H9 (cell line): ENCODE results near the gene TMEM270. TPM values are rescaled to one million over a fixed set of nuclear protein-coding genes. Genes with fewer than 3 reads are reported as not detected.
"Not testable (repeated sequence)": the region's sequence is repeated elsewhere in the genome, so short reads cannot be mapped to it uniquely, and the experiment has no call there.

Source experiments
- DNase-seq: peaks from one replicate; pipeline ENCODE4 v3.0.0-alpha.2; 2017
- H2AFZ ChIP-seq: one replicate; pipeline ENCODE4 v1.6.1; 2013; ENCODE audit warnings: mild to moderate bottlenecking, low read length, control low read depth, moderate library complexity
- H2AK5ac ChIP-seq: 2 replicates; pipeline ENCODE4 v1.6.1; 2013; ENCODE audit warnings: low read length, control low read depth, mixed read lengths; ENCODE audit not compliant: insufficient read length
- H2BK120ac ChIP-seq: one replicate; pipeline ENCODE4 v1.6.1; 2013; ENCODE audit warnings: low read depth, mild to moderate bottlenecking, low read length, control low read depth, inconsistent platforms; ENCODE audit not compliant: poor library complexity, severe bottlenecking
- H2BK12ac ChIP-seq: 2 replicates; pipeline ENCODE4 v1.6.1; 2013; ENCODE audit warnings: low read length, control low read depth, mixed read lengths, low read depth; ENCODE audit not compliant: insufficient read length
- H2BK15ac ChIP-seq: 2 replicates; pipeline ENCODE4 v1.6.1; 2013; ENCODE audit warnings: low read depth, low read length, control low read depth
- H2BK20ac ChIP-seq: one replicate; pipeline ENCODE4 v1.6.1; 2013; ENCODE audit warnings: low read depth, mild to moderate bottlenecking, low read length, control low read depth, inconsistent platforms; ENCODE audit not compliant: poor library complexity, severe bottlenecking
- H2BK5ac ChIP-seq: 2 replicates; pipeline ENCODE4 v1.6.1; 2013; ENCODE audit warnings: low read length, control low read depth, mixed read lengths; ENCODE audit not compliant: insufficient read length
- H3K14ac ChIP-seq: 2 replicates; pipeline ENCODE4 v1.6.1; 2013; ENCODE audit warnings: low read length, control low read depth; ENCODE audit not compliant: insufficient read depth
- H3K18ac ChIP-seq: 2 replicates; pipeline ENCODE4 v1.6.1; 2013; ENCODE audit warnings: low read depth, mild to moderate bottlenecking, mixed read lengths, low read length, control low read depth; ENCODE audit not compliant: insufficient read length
- H3K23ac ChIP-seq: 2 replicates; pipeline ENCODE4 v1.6.1; 2013; ENCODE audit warnings: low read length, control low read depth, mixed read lengths, low read depth; ENCODE audit not compliant: insufficient read length
- H3K23me2 ChIP-seq: 2 replicates; pipeline ENCODE4 v1.6.1; 2013; ENCODE audit warnings: low read depth, mild to moderate bottlenecking, mixed read lengths, low read length, control low read depth; ENCODE audit not compliant: insufficient read length, poor library complexity, severe bottlenecking
- H3K27ac ChIP-seq: 2 replicates; pipeline ENCODE4 v1.5.1; 2013; ENCODE audit warnings: low read length, control low read depth, mixed read lengths, low read depth; ENCODE audit not compliant: insufficient read length
- H3K27me3 ChIP-seq: 2 replicates; pipeline ENCODE4 v1.6.1; 2013; ENCODE audit warnings: low read length, control low read depth, inconsistent platforms; ENCODE audit not compliant: insufficient read depth
- H3K4ac ChIP-seq: 2 replicates; pipeline ENCODE4 v1.6.1; 2013; ENCODE audit warnings: low read depth, mild to moderate bottlenecking, control low read depth, inconsistent platforms, low read length, moderate library complexity
- H3K4me1 ChIP-seq: 2 replicates; pipeline ENCODE4 v1.6.1; 2013; ENCODE audit warnings: low read length, control low read depth, inconsistent platforms; ENCODE audit not compliant: insufficient read depth
- H3K4me2 ChIP-seq: 2 replicates; pipeline ENCODE4 v1.6.1; 2013; ENCODE audit warnings: low read length, control low read depth, mixed read lengths; ENCODE audit not compliant: insufficient read length, insufficient read depth
- H3K56ac ChIP-seq: 2 replicates; pipeline ENCODE4 v1.6.1; 2013; ENCODE audit warnings: low read depth, mild to moderate bottlenecking, mixed read lengths, low read length, control low read depth; ENCODE audit not compliant: insufficient read length
- H3K79me1 ChIP-seq: 2 replicates; pipeline ENCODE4 v1.6.1; 2013; ENCODE audit warnings: low read depth, mild to moderate bottlenecking, moderate library complexity, low read length, control low read depth, inconsistent platforms; ENCODE audit not compliant: insufficient read depth, poor library complexity, severe bottlenecking
- H3K79me2 ChIP-seq: 2 replicates; pipeline ENCODE4 v1.6.1; 2013; ENCODE audit warnings: low read length, control low read depth, inconsistent platforms; ENCODE audit not compliant: insufficient read depth
- H3K9ac ChIP-seq: 2 replicates; pipeline ENCODE4 v1.6.1; 2013; ENCODE audit warnings: low read length, control low read depth, mixed read lengths; ENCODE audit not compliant: insufficient read length; ENCODE audit errors: extremely low read depth
- H3K9me3 ChIP-seq: one replicate; pipeline ENCODE4 v1.6.1; 2013; ENCODE audit warnings: low read depth, low read length, inconsistent platforms; ENCODE audit not compliant: control insufficient read depth
- H3T11ph ChIP-seq: one replicate; pipeline ENCODE4 v1.6.1; 2013; ENCODE audit warnings: mild to moderate bottlenecking, low read length, control low read depth, inconsistent platforms
- H4K20me1 ChIP-seq: one replicate; pipeline ENCODE4 v1.6.1; 2013; ENCODE audit not compliant: control insufficient read depth, insufficient read length, insufficient read depth
- H4K5ac ChIP-seq: 2 replicates; pipeline ENCODE4 v1.6.1; 2013; ENCODE audit warnings: low read depth, mild to moderate bottlenecking, mixed read lengths, low read length, control low read depth; ENCODE audit not compliant: insufficient read length
- H4K8ac ChIP-seq: replicated peaks from 2 replicates; pipeline ENCODE4 v1.6.1; 2013; ENCODE audit warnings: low read length, control low read depth, mixed read lengths, low read depth; ENCODE audit not compliant: insufficient read length
- H4K91ac ChIP-seq: 2 replicates; pipeline ENCODE4 v1.6.1; 2013; ENCODE audit warnings: low read depth, mild to moderate bottlenecking, moderate library complexity, mixed read lengths, low read length, control low read depth; ENCODE audit not compliant: insufficient read length
- H3K27ac Mint-ChIP-seq, 3 experiments: 2 replicates in 2 of 3; 3 replicates in 1 of 3; pipeline ENCODE4 v1.8.0; 2020 to 2021; ENCODE audit warnings: mixed read lengths in 3 of 3, mild to moderate bottlenecking in 1 of 3, moderate library complexity in 1 of 3
- H3K27me3 Mint-ChIP-seq: 2 replicates; pipeline ENCODE4 v1.8.0; 2021; ENCODE audit warnings: low read depth, mild to moderate bottlenecking, moderate library complexity, mixed read lengths
- H3K36me3 Mint-ChIP-seq, 3 experiments: 2 replicates in 2 of 3; 3 replicates in 1 of 3; pipeline ENCODE4 v1.8.0; 2020 to 2021; ENCODE audit warnings: low read depth in 3 of 3, mixed read lengths in 3 of 3; ENCODE audit not compliant: insufficient read depth in 1 of 3
- H3K4me1 Mint-ChIP-seq, 2 experiments: 2 replicates each; pipeline ENCODE4 v1.8.0; 2020; ENCODE audit warnings: mixed read lengths in 2 of 2
- H3K4me3 Mint-ChIP-seq, 2 experiments: 2 replicates in 1 of 2; 3 replicates in 1 of 2; pipeline ENCODE4 v1.8.0; 2020 to 2021; ENCODE audit warnings: mild to moderate bottlenecking in 2 of 2, mixed read lengths in 2 of 2, moderate library complexity in 1 of 2
- H3K9me3 Mint-ChIP-seq, 2 experiments: 2 replicates in 1 of 2; 3 replicates in 1 of 2; pipeline ENCODE4 v1.8.0; 2020; ENCODE audit warnings: mild to moderate bottlenecking in 2 of 2, mixed read lengths in 2 of 2, moderate library complexity in 1 of 2
- WGBS: extraction: QIAGEN DNeasy Blood & Tissue Kit; methylation state at CpG from one replicate; pipeline ENCODE4 v1.1.7; 2013; ENCODE audit warnings: missing lambda C conversion rate, low lambda C conversion rate, mixed read lengths; ENCODE audit not compliant: insufficient read length; ENCODE audit errors: extremely low coverage; 5-methylcytosine and 5-hydroxymethylcytosine counted together
- total RNA-seq: library from RNA; stranded (reverse); gene quantifications from 2 replicates; pipeline ENCODE4 v1.2.1, GENCODE V29; 2021
- TF ChIP-seq, protein P1 (sequence below): fragments of 200-600 bp; sonication (generic); conservative IDR thresholded peaks from 3 replicates; pipeline ENCODE4 v1.8.0; 2021; ENCODE audit warnings: antibody characterized with exemption, mild to moderate bottlenecking

The TMEM270 gene
- total RNA-seq, 1 experiment from 2014 or later, result not detected

GRCh38 chr7:73834626-73835191, 26.2 kb upstream of the TMEM270 start:
- H4K5ac ChIP-seq, result no peak overlapping the region
- TF ChIP-seq, protein P1, sequence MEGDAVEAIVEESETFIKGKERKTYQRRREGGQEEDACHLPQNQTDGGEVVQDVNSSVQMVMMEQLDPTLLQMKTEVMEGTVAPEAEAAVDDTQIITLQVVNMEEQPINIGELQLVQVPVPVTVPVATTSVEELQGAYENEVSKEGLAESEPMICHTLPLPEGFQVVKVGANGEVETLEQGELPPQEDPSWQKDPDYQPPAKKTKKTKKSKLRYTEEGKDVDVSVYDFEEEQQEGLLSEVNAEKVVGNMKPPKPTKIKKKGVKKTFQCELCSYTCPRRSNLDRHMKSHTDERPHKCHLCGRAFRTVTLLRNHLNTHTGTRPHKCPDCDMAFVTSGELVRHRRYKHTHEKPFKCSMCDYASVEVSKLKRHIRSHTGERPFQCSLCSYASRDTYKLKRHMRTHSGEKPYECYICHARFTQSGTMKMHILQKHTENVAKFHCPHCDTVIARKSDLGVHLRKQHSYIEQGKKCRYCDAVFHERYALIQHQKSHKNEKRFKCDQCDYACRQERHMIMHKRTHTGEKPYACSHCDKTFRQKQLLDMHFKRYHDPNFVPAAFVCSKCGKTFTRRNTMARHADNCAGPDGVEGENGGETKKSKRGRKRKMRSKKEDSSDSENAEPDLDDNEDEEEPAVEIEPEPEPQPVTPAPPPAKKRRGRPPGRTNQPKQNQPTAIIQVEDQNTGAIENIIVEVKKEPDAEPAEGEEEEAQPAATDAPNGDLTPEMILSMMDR, result no peak
- H2BK15ac ChIP-seq, result no peak overlapping the region
- no peak overlapping the region for H2BK12ac ChIP-seq
- H3K56ac ChIP-seq, result no peak overlapping the region
- no peak overlapping the region for H2BK5ac ChIP-seq
- H3T11ph ChIP-seq, result no peak overlapping the region
- no peak overlapping the region for H3K23ac ChIP-seq
- H3K4me3 Mint-ChIP-seq, result no peak overlapping the region
- H2BK20ac ChIP-seq, result no peak overlapping the region
- H3K27me3 ChIP-seq, result no peaks in the 10 kb centered on the region
- H3K4me1 ChIP-seq, result peaks cover 7% of the 10 kb centered on the region
- H4K8ac ChIP-seq, result no peak overlapping the region
- H2AFZ ChIP-seq, result no peak overlapping the region
- H3K79me2 ChIP-seq, result no peaks in the 10 kb centered on the region
- no peak overlapping the region for H2AK5ac ChIP-seq
- peaks cover 2 to 7% (median 5%) of the 10 kb centered on the region in 3 experiments; a peak in 4 of 7 replicates for H3K36me3 Mint-ChIP-seq
- H3K4me2 ChIP-seq, result no peak overlapping the region
- no CpG with 5 or more reads among the region's 11 CpGs for WGBS
- no peak overlapping the region for H3K4ac ChIP-seq
- no peaks in the 10 kb centered on the region for H3K79me1 ChIP-seq
- no peak overlapping the region for H3K14ac ChIP-seq
- peaks cover 7% of the 10 kb centered on the region for H3K27me3 Mint-ChIP-seq
- no peak overlapping the region for H2BK120ac ChIP-seq
- H3K9me3 Mint-ChIP-seq, result peaks cover 0 to 4% of the 10 kb centered on the region in 2 experiments; a peak in 3 of 5 replicates
- no peak overlapping the region for H3K9ac ChIP-seq
- H3K9me3 ChIP-seq, result no peaks in the 10 kb centered on the region
- H4K91ac ChIP-seq, result no peak overlapping the region
- H3K27ac ChIP-seq, result no peak overlapping the region
- H4K20me1 ChIP-seq, result no peaks in the 10 kb centered on the region
- H3K27ac Mint-ChIP-seq, result no peak overlapping the region
- peaks cover 9% of the 10 kb centered on the region for H3K23me2 ChIP-seq
- peaks cover 39 to 42% of the 10 kb centered on the region in 2 experiments for H3K4me1 Mint-ChIP-seq
- H3K18ac ChIP-seq, result no peak overlapping the region
- peak; percentile 27 for DNase-seq

DNA sequence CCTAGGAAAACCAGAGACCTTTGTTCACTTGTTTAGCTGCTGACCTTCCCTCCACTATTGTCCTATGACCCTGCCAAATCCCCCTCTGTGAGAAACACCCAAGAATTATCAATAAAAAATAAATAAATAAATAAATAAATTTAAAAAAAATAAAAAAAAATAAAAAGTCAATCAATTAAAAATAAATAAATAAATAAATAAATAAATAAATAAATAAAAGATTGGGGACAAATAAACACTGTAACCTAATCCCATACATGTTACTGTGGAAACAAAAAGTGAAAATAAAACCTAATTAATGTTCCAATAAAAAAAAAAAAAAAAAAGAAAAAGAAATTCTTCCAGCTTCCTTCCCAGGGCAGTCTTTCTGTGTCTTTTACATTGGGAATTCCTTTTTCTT, 23.8 kb upstream of the TMEM270 start:
- H4K5ac ChIP-seq, H3K4me2 ChIP-seq, H3K14ac ChIP-seq, H4K8ac ChIP-seq, H3K79me2 ChIP-seq, H3K23me2 ChIP-seq, H3K27me3 Mint-ChIP-seq, H2AK5ac ChIP-seq, H3K23ac ChIP-seq, H3K27ac Mint-ChIP-seq, H3K79me1 ChIP-seq, H4K20me1 ChIP-seq, H3K4me3 Mint-ChIP-seq, H3K27me3 ChIP-seq, H3T11ph ChIP-seq, H2BK5ac ChIP-seq, H3K18ac ChIP-seq, H2BK120ac ChIP-seq, H2AFZ ChIP-seq, H3K4me1 ChIP-seq, H2BK15ac ChIP-seq, H3K27ac ChIP-seq, H3K56ac ChIP-seq, H4K91ac ChIP-seq, H2BK20ac ChIP-seq, H2BK12ac ChIP-seq, H3K4ac ChIP-seq, H3K9ac ChIP-seq, DNase-seq, H3K9me3 ChIP-seq, H3K9me3 Mint-ChIP-seq: not testable (repeated sequence)
- peaks cover 19 to 29% of the 10 kb centered on the region in 2 experiments for H3K4me1 Mint-ChIP-seq
- peaks cover 2 to 18% (median 5%) of the 10 kb centered on the region in 3 experiments; a peak in 4 of 7 replicates for H3K36me3 Mint-ChIP-seq
